ENCODE data around the gene SYPL2.

DNA sequence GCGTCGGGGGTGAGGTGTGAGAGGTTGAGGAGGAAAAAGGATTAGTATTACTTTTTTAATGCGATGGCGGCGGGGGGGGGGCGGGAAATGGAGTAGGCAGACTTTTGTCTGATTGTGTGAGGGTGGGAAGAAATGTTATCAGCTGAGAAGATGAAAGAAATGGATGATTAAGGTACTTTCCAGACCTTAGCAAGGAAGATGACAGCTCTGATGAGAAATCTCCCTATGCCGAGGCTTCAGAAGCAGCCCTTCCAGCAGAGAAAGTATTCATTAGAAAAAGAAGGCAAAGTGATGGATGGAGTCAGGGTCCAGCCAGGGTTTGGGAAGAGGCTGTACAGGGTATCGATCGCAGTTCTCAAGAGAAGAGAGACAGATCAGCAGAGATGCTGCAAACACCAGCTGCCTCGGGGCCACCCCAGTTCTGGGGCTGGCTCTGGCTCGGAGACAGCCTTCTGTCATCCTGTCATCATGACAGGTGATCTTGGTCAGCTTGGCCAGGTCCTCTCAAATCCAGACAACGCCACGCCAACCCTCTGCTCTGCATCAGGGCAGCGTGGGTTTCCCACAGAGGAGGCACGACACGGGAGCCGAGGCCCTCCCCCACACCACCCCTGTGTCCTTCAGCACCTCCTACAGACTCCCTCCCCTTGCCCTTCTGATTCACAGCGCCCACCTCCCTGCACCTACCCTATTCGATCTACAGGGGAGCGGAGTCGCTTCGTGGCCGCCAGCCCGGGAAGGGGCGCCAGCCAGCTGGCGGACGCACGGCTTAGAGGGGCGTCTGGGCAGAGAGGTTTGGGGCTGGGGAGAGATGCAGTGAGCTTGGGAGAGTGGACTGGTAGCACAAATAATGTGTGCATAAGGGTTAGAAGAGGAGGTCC, 16.7 kb downstream of the SYPL2 start:
- no peak for TF ChIP-seq POLR2A (IDR thresholded peaks at IDR 0.05; ENCODE audit: low read depth, low read length)
- TF ChIP-seq TAF1 (IDR thresholded peaks at IDR 0.05; ENCODE audit: borderline replicate concordance, low read depth, low read length): no peak
- no peak for TF ChIP-seq POLR2AphosphoS5 (IDR thresholded peaks at IDR 0.05; ENCODE audit: low read depth, low read length)
